ENCODE data around the gene PLCB4.

Gene PLCB4

GRCh38 chr20:9243986-9244385 lies 175.1 kb downstream of the PLCB4 start (continued):
- no peak for TF ChIP-seq ZNF280D (tag by site-specific recombination; IDR thresholded peaks at IDR 0.05)

GRCh38 chr20:9244811-9245210 lies 175.9 kb downstream of the PLCB4 start:
- ChIA-PET CTCF (no interaction called here), POLR2A (no interaction called here)
- TF ChIP-seq ZNF571 (tag by site-specific recombination; IDR thresholded peaks at IDR 0.05) (no peak), ZNF768 (tag by site-specific recombination; IDR thresholded peaks at IDR 0.05) (no peak), ZSCAN18 (tag by site-specific recombination; IDR thresholded peaks at IDR 0.05) (no peak), ZNF266 (tag by site-specific recombination; IDR thresholded peaks at IDR 0.05; ENCODE audit: low read depth) (no peak), ZBTB17 (tag by site-specific recombination; IDR thresholded peaks at IDR 0.05) (no peak), ZNF610 (tag by site-specific recombination; IDR thresholded peaks at IDR 0.05; ENCODE audit: borderline replicate concordance) (no peak), ZNF202 (tag by site-specific recombination; IDR thresholded peaks at IDR 0.05; ENCODE audit: borderline replicate concordance) (no peak), ZBTB8A (tag by site-specific recombination; IDR thresholded peaks at IDR 0.05) (no peak), MEIS1 (CRISPR knock-in tag; IDR thresholded peaks at IDR 0.05; ENCODE audit: borderline replicate concordance) (no peak), GLIS2 (tag by site-specific recombination; IDR thresholded peaks at IDR 0.05) (no peak), ZNF521 (tag by site-specific recombination; IDR thresholded peaks at IDR 0.05) (no peak), ZNF518A (tag by site-specific recombination; conservative IDR thresholded peaks at IDR 0.05; ENCODE audit: low read depth) (no peak), ZNF433 (tag by site-specific recombination; IDR thresholded peaks at IDR 0.05; ENCODE audit: low read depth) (no peak)
- no peaks in the 10 kb centered on the region for H3K9me3 ChIP-seq (ENCODE audit: control insufficient read depth, insufficient read depth, low read depth, low read length)
- H3K4me1 ChIP-seq (ENCODE audit: control insufficient read depth, insufficient read depth, low read length), result peaks cover 4% of the 10 kb centered on the region; the same call in 1 of the 2 replicates
- H3K27ac ChIP-seq (ENCODE audit: extremely low read depth, low read depth, low read length), result no peak overlapping the region
- H3K36me3 ChIP-seq (ENCODE audit: control insufficient read depth in 2 of 2, insufficient read depth in 1 of 2, low read length in 2 of 2), result no peaks in the 10 kb centered on the region
- no peak overlapping the region for H3K4me3 ChIP-seq (ENCODE audit: low read depth, low read length)

- CTCF ChIA-PET, result no interaction called here
- POLR2A ChIA-PET, result no interaction called here
- no peaks in the 10 kb centered on the region for H3K4me1 ChIP-seq (ENCODE audit: control insufficient read depth, insufficient read depth, low read length)
- TF ChIP-seq ZNF664 (tag by site-specific recombination; IDR thresholded peaks at IDR 0.05), result no peak
- TF ChIP-seq BCL6B (tag by site-specific recombination; IDR thresholded peaks at IDR 0.05), result no peak
- no peak for TF ChIP-seq ZNF514 (tag by site-specific recombination; IDR thresholded peaks at IDR 0.05)
- no peak for TF ChIP-seq ZNF624 (tag by site-specific recombination; IDR thresholded peaks at IDR 0.05)
- no peak for TF ChIP-seq ZNF341 (tag by site-specific recombination; IDR thresholded peaks at IDR 0.05; ENCODE audit: low read depth)
- TF ChIP-seq ZNF449 (tag by site-specific recombination; IDR thresholded peaks at IDR 0.05), result no peak
- no peak for TF ChIP-seq RBAK (tag by site-specific recombination; IDR thresholded peaks at IDR 0.05)
Measured at GRCh38 chr20:9246731-9247130, 177.8 kb downstream of the PLCB4 start.

More at GRCh38 chr20:9246731-9247130, 177.8 kb downstream of the PLCB4 start:
- Histone ChIP-seq H3K27ac (ENCODE audit: extremely low read depth, low read depth, low read length) (no peak overlapping the region), H3K4me3 (ENCODE audit: low read depth, low read length) (no peak overlapping the region), H3K36me3 (ENCODE audit: control insufficient read depth in 2 of 2, insufficient read depth in 1 of 2, low read length in 2 of 2) (no peaks in the 10 kb centered on the region), H3K9me3 (ENCODE audit: control insufficient read depth, insufficient read depth, low read depth, low read length) (no peaks in the 10 kb centered on the region)

All from HEK293 (cell line).